Measurements from ENCODE around the gene CYBA. TPM values are rescaled to one million over a fixed set of nuclear protein-coding genes. Genes with fewer than 3 reads are reported as not detected.

CYBA gene
- total and polyA plus RNA-seq, 9 of the 15 experiments (the other 6 are each of a cell fraction or from before 2014, with no cell fraction given) = 0.34 to 683 (median 93.0) TPM

DNA sequence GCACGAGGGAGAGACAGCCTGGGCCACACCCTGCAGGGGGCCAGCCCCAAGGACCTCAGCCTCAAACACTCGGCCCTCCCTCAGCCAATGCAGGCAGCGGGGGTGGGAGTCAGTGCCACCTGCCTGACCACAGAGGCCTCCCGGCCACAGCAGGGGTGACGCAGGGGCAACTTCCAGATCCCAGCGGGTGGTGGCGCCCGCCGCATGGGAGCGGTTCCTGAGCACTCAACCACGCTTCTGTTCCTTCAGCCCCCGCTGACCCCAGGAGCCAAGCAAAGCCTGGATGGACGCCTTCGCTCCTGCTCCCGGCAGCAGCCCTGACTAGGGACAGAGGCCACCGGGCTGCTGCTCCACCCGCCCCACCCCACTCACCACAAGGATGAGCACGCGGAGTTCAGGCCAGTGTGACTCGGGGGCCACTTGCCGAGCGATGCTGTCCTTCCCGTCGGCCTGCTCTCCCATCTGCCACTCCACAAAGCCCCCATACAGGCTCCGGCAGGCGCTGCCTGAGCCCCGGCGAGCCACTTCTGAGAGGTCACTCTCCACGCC lies 5.0 kb upstream of the CYBA start:
- no peaks in the 10 kb centered on the region for H3K27me3 ChIP-seq (ENCODE audit: control insufficient read depth in 2 of 2, insufficient read depth in 2 of 2, low read length in 2 of 2)
- peaks cover 86% of the 10 kb centered on the region; the same call in 2 of the 3 replicates for H3K36me3 ChIP-seq (ENCODE audit: control insufficient read depth, insufficient read depth, low read length)
- no peaks in the 10 kb centered on the region for H3K9me1 ChIP-seq (ENCODE audit: control insufficient read depth, insufficient read depth, low read length)
- no TSS peak for BruUV-seq (replicated peaks)
- no peak overlapping the region for H3K27ac ChIP-seq (ENCODE audit: extremely low read depth, low read depth, low read length)
- POLR2A ChIA-PET = interaction anchor here (0.6 to 1.2 kb wide), 2 partner anchors 23 to 60 kb away, joined by 3 to 4 read pairs; no protein-coding TSS in a partner anchor
- in situ Hi-C loops (cut with MboI) = no loop called here
- no peak overlapping the region for H3K4me3 ChIP-seq
- intact Hi-C loops (cut with micrococcal nuclease) = no loop called here
- TF ChIP-seq, protein P1, sequence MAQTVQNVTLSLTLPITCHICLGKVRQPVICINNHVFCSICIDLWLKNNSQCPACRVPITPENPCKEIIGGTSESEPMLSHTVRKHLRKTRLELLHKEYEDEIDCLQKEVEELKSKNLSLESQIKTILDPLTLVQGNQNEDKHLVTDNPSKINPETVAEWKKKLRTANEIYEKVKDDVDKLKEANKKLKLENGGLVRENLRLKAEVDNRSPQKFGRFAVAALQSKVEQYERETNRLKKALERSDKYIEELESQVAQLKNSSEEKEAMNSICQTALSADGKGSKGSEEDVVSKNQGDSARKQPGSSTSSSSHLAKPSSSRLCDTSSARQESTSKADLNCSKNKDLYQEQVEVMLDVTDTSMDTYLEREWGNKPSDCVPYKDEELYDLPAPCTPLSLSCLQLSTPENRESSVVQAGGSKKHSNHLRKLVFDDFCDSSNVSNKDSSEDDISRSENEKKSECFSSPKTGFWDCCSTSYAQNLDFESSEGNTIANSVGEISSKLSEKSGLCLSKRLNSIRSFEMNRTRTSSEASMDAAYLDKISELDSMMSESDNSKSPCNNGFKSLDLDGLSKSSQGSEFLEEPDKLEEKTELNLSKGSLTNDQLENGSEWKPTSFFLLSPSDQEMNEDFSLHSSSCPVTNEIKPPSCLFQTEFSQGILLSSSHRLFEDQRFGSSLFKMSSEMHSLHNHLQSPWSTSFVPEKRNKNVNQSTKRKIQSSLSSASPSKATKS (CRISPR knock-in tag; IDR thresholded peaks at IDR 0.05) = no peak
- TF ChIP-seq FIP1L1 (IDR thresholded peaks at IDR 0.05; ENCODE audit: low read depth, low read length, poor library complexity, severe bottlenecking) (peak; percentile 29), PHF8 (IDR thresholded peaks at IDR 0.05; ENCODE audit: borderline replicate concordance, low read length) (no peak), GATAD2A (IDR thresholded peaks at IDR 0.05) (no peak), PPARD (CRISPR knock-in tag; IDR thresholded peaks at IDR 0.05) (no peak), PCBP1 (IDR thresholded peaks at IDR 0.05; ENCODE audit: low read depth, low read length, poor library complexity, severe bottlenecking) (peak; percentile 13), CHD4 (IDR thresholded peaks at IDR 0.05; ENCODE audit: insufficient read depth, insufficient replicate concordance, low read depth, low read length, poor library complexity, severe bottlenecking) (no peak)
- TF ChIP-seq, protein P2, sequence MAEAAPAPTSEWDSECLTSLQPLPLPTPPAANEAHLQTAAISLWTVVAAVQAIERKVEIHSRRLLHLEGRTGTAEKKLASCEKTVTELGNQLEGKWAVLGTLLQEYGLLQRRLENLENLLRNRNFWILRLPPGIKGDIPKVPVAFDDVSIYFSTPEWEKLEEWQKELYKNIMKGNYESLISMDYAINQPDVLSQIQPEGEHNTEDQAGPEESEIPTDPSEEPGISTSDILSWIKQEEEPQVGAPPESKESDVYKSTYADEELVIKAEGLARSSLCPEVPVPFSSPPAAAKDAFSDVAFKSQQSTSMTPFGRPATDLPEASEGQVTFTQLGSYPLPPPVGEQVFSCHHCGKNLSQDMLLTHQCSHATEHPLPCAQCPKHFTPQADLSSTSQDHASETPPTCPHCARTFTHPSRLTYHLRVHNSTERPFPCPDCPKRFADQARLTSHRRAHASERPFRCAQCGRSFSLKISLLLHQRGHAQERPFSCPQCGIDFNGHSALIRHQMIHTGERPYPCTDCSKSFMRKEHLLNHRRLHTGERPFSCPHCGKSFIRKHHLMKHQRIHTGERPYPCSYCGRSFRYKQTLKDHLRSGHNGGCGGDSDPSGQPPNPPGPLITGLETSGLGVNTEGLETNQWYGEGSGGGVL (CRISPR knock-in tag; IDR thresholded peaks at IDR 0.05) = no peak
- no peak overlapping the region for H3K4me2 ChIP-seq (ENCODE audit: insufficient read depth, low read length)
- peaks cover 13% of the 10 kb centered on the region; the same call in 1 of the 2 replicates for H4K20me1 ChIP-seq (replicated peaks; ENCODE audit: control insufficient read depth, insufficient read depth, low read length)
- peaks cover 18 to 92% of the 10 kb centered on the region in 2 experiments for H3K4me1 ChIP-seq (replicated peaks in 1 of 2; ENCODE audit: control insufficient read depth in 2 of 2, insufficient read depth in 2 of 2, low read length in 2 of 2)
- no peak overlapping the region for H2AFZ ChIP-seq (ENCODE audit: low read depth, low read length)
- no peaks in the 10 kb centered on the region for H3K9me3 ChIP-seq (replicated peaks; ENCODE audit: control insufficient read depth, insufficient read depth, low read depth, low read length)
- ATAC-seq = no peak
- FAIRE-seq = no peak
- H3K9ac ChIP-seq (ENCODE audit: insufficient read depth in 1 of 2, low read depth in 2 of 2, low read length in 2 of 2) = peak overlapping the region in 1 of 2 experiments; percentile 14; a peak in 2 of 4 replicates
- CTCF ChIA-PET (ENCODE audit: low intra/inter-chr PET ratio) = no interaction called here
- 86% methylated on average over 26 of the region's 29 CpGs for WGBS (ENCODE audit: insufficient coverage, low coverage, missing lambda C conversion rate)
- DNase-seq (ENCODE audit: extremely low read depth in 1 of 4, low spot score in 3 of 4) = no peak
- H3K79me2 ChIP-seq (ENCODE audit: control insufficient read depth, insufficient read depth, low read length) = peaks cover 44% of the 10 kb centered on the region
